ENCODE data around the gene TTLL9. TPM values are rescaled to one million over a fixed set of nuclear protein-coding genes. Genes with fewer than 3 reads are reported as not detected.

TTLL9 gene
- total and polyA plus RNA-seq, 7 donors, result 0.15 to 1.1 TPM; not detected in 5

DNA sequence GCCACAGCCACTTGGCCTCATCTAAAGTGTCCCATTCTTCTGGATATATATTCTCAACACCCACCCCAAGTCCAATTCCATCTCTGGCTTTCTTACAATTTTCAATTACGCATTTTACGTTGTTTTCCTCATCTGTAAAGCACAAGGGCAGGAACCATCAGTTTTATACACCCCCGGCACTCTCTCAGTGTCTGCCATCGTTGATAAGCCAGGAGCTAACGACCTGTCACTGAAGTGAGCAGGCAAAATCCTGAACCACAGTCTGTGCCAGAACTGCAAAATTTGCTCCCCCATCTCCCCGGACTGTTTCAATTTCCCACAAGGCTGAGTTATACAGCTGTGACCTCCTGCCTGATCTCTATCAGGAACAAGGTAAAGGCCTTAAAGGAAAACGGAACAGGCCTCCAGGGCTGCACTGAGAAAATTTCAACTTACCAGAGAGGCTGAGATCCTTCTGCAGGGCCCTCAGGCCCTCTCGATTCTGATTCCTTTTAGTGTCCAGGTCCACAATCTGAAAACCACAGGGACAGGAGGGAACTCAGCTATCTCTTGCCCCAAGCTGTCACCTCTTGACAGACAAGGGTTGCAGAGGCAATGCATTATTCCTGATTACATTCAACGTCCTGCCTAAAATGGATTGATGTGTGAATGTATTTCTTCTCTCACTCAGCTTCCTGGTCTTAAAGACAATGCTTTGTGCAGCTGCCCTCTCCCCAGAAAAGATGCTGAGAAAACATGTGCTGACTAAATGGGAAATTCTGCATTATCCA lies 79.6 kb downstream of the TTLL9 start:
- Histone ChIP-seq H3K9me3 (no peaks in the 10 kb centered on the region), H3K4me1 (peaks cover 0 to 17% (median 15%) of the 10 kb centered on the region in 4 donors), H3K4me3 (peak overlapping the region in 1 of 4 donors; percentile 78), H3K27ac (no peak overlapping the region), H3K36me3 (peaks cover 24 to 41% (median 32%) of the 10 kb centered on the region in 4 donors), H3K27me3 (no peaks in the 10 kb centered on the region)
- WGBS, 2 donors, result 83 to 84% methylated on average over 9 of the region's 9 CpGs
- intact Hi-C loops (cut with DNase I), result loop anchor here (5.0 kb wide), 1 partner anchor 73 kb away; no protein-coding TSS in a partner anchor
- DNase-seq, result no peak
- TF ChIP-seq EP300 (IDR thresholded peaks at IDR 0.05) (no peak), POLR2A (IDR thresholded peaks at IDR 0.05) (no peak), POLR2AphosphoS5 (IDR thresholded peaks at IDR 0.05) (no peak)
- TF ChIP-seq, protein P1, sequence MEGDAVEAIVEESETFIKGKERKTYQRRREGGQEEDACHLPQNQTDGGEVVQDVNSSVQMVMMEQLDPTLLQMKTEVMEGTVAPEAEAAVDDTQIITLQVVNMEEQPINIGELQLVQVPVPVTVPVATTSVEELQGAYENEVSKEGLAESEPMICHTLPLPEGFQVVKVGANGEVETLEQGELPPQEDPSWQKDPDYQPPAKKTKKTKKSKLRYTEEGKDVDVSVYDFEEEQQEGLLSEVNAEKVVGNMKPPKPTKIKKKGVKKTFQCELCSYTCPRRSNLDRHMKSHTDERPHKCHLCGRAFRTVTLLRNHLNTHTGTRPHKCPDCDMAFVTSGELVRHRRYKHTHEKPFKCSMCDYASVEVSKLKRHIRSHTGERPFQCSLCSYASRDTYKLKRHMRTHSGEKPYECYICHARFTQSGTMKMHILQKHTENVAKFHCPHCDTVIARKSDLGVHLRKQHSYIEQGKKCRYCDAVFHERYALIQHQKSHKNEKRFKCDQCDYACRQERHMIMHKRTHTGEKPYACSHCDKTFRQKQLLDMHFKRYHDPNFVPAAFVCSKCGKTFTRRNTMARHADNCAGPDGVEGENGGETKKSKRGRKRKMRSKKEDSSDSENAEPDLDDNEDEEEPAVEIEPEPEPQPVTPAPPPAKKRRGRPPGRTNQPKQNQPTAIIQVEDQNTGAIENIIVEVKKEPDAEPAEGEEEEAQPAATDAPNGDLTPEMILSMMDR (IDR thresholded peaks at IDR 0.05), result no peak

DNA sequence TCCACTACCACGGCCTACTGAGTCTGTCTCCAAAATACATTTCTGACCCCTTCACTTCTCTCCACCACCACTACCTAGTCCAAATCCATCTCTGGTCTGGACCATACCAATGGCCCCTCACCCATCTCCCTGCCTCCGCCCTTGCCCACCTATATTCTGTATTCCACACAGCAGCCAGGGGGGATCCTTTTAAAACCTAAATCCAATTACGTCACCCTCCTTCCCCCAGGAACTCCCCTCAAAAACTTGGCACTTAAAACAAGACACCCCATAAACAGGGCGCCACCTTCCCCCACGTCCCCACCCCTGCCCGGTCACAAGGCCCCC lies 80.7 kb downstream of the TTLL9 start:
- DNase-seq, result no peak
- peaks cover 17 to 30% (median 23%) of the 10 kb centered on the region in 4 donors for H3K36me3 ChIP-seq
- intact Hi-C loops (cut with DNase I), result loop anchor here (5.0 kb wide), 1 partner anchor 74 kb away; no protein-coding TSS in a partner anchor
- TF ChIP-seq EP300 (IDR thresholded peaks at IDR 0.05) (no peak), POLR2AphosphoS5 (IDR thresholded peaks at IDR 0.05) (no peak), POLR2A (IDR thresholded peaks at IDR 0.05) (no peak)
- TF ChIP-seq, protein P1 (IDR thresholded peaks at IDR 0.05), result no peak
- H3K4me3 ChIP-seq, result peak overlapping the region; percentile 72 to 99 (median 80)
- H3K4me1 ChIP-seq, result peaks cover 0 to 17% (median 15%) of the 10 kb centered on the region in 4 donors
- 4 to 6% methylated on average over 6 of the region's 6 CpGs for WGBS, 2 donors
- H3K9me3 ChIP-seq, result no peaks in the 10 kb centered on the region
- peaks cover 0 to 4% (median 0%) of the 10 kb centered on the region in 3 donors for H3K27me3 ChIP-seq
- peak overlapping the region; percentile 75 to 84 (median 80) for H3K27ac ChIP-seq

DNA sequence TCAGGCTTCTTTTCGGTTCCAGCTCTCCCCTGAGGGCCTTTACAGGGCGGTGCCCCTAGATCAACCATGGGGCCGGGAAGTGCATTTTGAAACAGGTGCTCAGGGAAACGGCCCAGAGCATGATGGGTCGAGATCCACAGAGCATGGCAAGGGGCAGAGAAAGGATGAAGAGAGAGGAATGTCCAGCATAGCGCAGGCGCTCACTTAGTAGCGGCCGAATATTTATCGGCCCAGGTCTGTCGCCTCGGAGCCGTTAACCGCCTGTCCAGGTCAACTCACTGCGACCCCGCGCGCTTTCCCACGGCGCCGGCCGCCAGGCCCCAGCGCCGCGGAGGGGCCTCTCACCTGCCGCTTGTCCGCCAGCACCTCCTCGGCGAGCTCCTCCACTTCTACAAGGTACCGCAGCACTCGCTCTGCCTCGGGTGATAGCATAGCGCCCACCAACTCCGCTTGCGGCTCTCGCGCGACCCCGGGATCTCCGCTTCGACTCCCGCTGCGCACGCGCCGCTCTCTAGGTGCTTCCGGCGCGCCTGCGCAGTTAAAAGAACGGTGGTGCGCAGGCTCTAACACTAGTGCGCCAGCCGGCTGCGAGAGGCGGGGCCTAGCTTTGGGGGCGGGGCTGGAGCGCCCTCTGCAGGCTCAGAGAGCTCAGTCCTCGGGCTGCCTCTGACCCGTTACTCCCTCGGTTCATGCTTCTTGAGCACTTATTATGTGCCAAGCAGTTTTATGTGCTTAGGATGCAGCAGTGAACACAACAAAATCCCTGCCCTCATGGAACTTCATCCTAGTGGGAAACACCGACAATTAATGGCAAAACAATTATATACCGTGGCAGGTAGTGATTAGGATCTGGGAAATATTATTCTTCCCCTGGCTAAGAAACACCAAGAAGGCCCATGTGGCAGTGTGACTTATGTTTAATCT lies 81.4 kb downstream of the TTLL9 start, which contains the start of gene PDRG1:
TSS of gene PDRG1 (minus strand) at position 517 of the 924 bp plus-strand sequence. CDS start at position 432, 85 bp downstream.
- Histone ChIP-seq H3K4me3 (peak within 1 kb of the TSS; percentile 72 to 99 (median 80)), H3K27me3 (peaks cover 0 to 6% (median 4%) of the 10 kb centered on the region in 3 donors), H3K9me3 (no peaks in the 10 kb centered on the region), H3K36me3 (peaks cover 17 to 24% (median 19%) of the 10 kb centered on the region in 4 donors), H3K27ac (peak within 1 kb of the TSS; percentile 75 to 84 (median 80)), H3K4me1 (peaks cover 0 to 17% (median 15%) of the 10 kb centered on the region in 4 donors)
- 1% methylated on average over 63 of the region's 63 CpGs for WGBS, 2 donors
- intact Hi-C loops (cut with DNase I), result loop anchor here (1.0 to 5.0 kb wide), 3 partner anchors 74 to 128 kb away; no protein-coding TSS in a partner anchor
- TF ChIP-seq POLR2A (IDR thresholded peaks at IDR 0.05) (peak in 1 of 2 donors; percentile 35), EP300 (IDR thresholded peaks at IDR 0.05) (no peak), POLR2AphosphoS5 (IDR thresholded peaks at IDR 0.05) (peak; percentile 75 to 87 (median 83))
- TF ChIP-seq, protein P1 (IDR thresholded peaks at IDR 0.05), result peak; percentile 78 to 88 (median 86)
- peak; percentile 97 for DNase-seq

DNA sequence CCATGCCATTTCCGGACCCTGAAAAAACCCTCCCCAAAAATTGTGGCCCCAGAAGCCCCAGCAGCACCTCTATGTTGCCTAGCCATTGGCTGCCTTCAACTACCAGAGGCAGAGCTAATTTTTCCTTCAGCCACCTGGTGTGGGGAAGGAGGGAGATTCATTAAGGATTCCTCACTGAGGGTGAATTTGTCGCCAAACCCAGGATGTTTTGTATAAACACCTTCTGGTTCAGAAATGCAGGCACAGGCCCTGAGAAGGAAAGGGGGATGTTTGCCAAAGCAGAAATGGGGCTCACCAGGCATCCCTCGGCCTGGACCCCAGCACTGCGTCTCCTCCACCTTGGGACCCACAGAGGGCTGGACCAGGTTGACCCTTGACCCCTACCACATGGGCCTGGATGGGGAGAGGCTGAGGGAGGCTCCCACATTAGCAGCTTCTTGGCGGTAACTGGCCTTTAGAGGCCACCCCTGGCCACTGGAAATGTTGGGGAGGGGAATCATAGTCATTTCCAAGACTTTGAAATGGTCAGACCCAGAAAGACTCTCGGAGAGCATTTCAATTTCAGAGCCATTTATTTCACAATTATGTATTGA lies 83.2 kb downstream of the TTLL9 start:
- no peak for DNase-seq
- intact Hi-C loops (cut with DNase I), result loop anchor here (5.0 kb wide), 1 partner anchor 76 kb away; no protein-coding TSS in a partner anchor
- H3K27me3 ChIP-seq, result peaks cover 0 to 7% (median 4%) of the 10 kb centered on the region in 3 donors

More for the DNA sequence above, 83.2 kb downstream of the TTLL9 start:
- peaks cover 0 to 5% (median 3%) of the 10 kb centered on the region in 4 donors for H3K36me3 ChIP-seq
- peaks cover 0 to 17% (median 15%) of the 10 kb centered on the region in 4 donors for H3K4me1 ChIP-seq
- no peaks in the 10 kb centered on the region for H3K9me3 ChIP-seq
- TF ChIP-seq EP300 (IDR thresholded peaks at IDR 0.05) (no peak), POLR2A (IDR thresholded peaks at IDR 0.05) (no peak), POLR2AphosphoS5 (IDR thresholded peaks at IDR 0.05) (no peak)
- TF ChIP-seq, protein P1 (IDR thresholded peaks at IDR 0.05), result no peak
- 73 to 85% methylated on average over 6 of the region's 6 CpGs for WGBS, 2 donors
- no peak overlapping the region for H3K27ac ChIP-seq
- no peak overlapping the region for H3K4me3 ChIP-seq
